Heart right ventricle (tissue), 16 donors: ENCODE data around the gene ANKS1B. TPM values are rescaled to one million over a fixed set of nuclear protein-coding genes. Genes with fewer than 3 reads are reported as not detected.

Experiments used
- ATAC-seq, 8 donors: fragments of 200-7000 bp; cut with Tn5 transposase; one replicate each; pipeline ENCODE4 v1.9.1; 2020; ENCODE audit warnings: mild to moderate bottlenecking in 8 of 8, moderate library complexity in 8 of 8, moderate number of reproducible peaks in 1 of 8
- DNase-seq, 2 donors: peaks; one replicate each; pipeline ENCODE4 v3.0.0-alpha.2; 2020
- H3K27ac ChIP-seq, 10 donors: fragments of 200-600 bp; sonication (generic) in 2 of 10; one replicate each; pipeline versions ENCODE4 v1.5.0 to v1.8.0; 2020 to 2022; ENCODE audit warnings: mild to moderate bottlenecking in 3 of 10
- H3K27me3 ChIP-seq, 7 donors: fragments of 200-600 bp; one replicate each; pipeline ENCODE4 v1.8.0; 2021 to 2022; ENCODE audit warnings: mild to moderate bottlenecking in 2 of 7
- H3K36me3 ChIP-seq, 9 donors: fragments of 200-600 bp; sonication (generic) in 1 of 9; one replicate each; pipeline versions ENCODE4 v1.5.0 to v1.8.0; 2020 to 2022; ENCODE audit warnings: mild to moderate bottlenecking in 2 of 9
- H3K4me1 ChIP-seq, 9 donors: fragments of 200-600 bp; sonication (generic) in 1 of 9; one replicate each; pipeline versions ENCODE4 v1.5.0 to v1.8.0; 2020 to 2022; ENCODE audit warnings: mild to moderate bottlenecking in 4 of 9
- H3K4me3 ChIP-seq, 10 donors: fragments of 200-600 bp; sonication (generic) in 2 of 10; one replicate each; pipeline versions ENCODE4 v1.5.0 to v1.8.0; 2020 to 2022; ENCODE audit warnings: mild to moderate bottlenecking in 7 of 10, moderate library complexity in 2 of 10
- H3K9me3 ChIP-seq, 11 donors: fragments of 200-600 bp in 10 of 11; sonication (generic) in 2 of 11; one replicate each; pipeline versions ENCODE4 v1.5.0 to v1.8.0; 2013 to 2022; ENCODE audit warnings: mild to moderate bottlenecking in 2 of 11, control low read depth in 1 of 11, moderate library complexity in 1 of 11
- WGBS, 2 donors: extraction: QIAGEN DNeasy Blood & Tissue Kit; methylation state at CpG; one replicate each; pipeline ENCODE4 v1.1.7; 2013; ENCODE audit warnings: inconsistent platforms in 1 of 2; 5-methylcytosine and 5-hydroxymethylcytosine counted together
- intact Hi-C, 10 donors: fragments of 100-400 bp; cut with DNase I; formaldehyde crosslinking; loops; one replicate each; pipeline versions ENCODE4 v1.11.1 to v1.14.2; 2022
- polyA plus RNA-seq, 2 donors: library from polyadenylated mRNA; stranded (reverse); fragments of 200-250 nt; gene quantifications; one replicate each; pipeline ENCODE4 v1.2.3, GENCODE V29; 2013
- total RNA-seq, 10 donors: library from RNA; stranded (reverse); fragmentation: NEBNext Ultra II Directional in 3 of 10; extraction: Animal tissue kit (Norgen Biotek cat#: 25700) in 3 of 10; gene quantifications; one replicate each; pipeline versions ENCODE4 v1.2.1 to v1.2.4, GENCODE V29; 2021 to 2023
- TF ChIP-seq, protein P1 (sequence below), 9 donors: fragments of 200-600 bp; sonication (generic) in 2 of 9; IDR thresholded peaks; one replicate each; pipeline versions ENCODE4 v1.5.0 to v1.8.0; 2021 to 2022; ENCODE audit warnings: antibody characterized with exemption in 9 of 9, mild to moderate bottlenecking in 5 of 9, moderate library complexity in 1 of 9
- donor health status: Arrhythmogenic right ventricular cardiomyopathy.
- donor health status: ischemic (EF 13 %, LVEDD 7.1; RV severe dilation, severe dysfunction).
- donor health status: healthy with polysubstance abuse.
- donor health status: DM: no; HTN: yes; CAD: no.
- donor health status: DM: no; HTN: no; CAD: no.
- donor health status: ischemic (EF 25% LVEDD 6.9; RV normal size, moderate dysfunction).
- donor health status: ischemic (EF 25% LVEDD 5.7; RV mildly dilated, moderate dysfunction).
- donor health status: healthy.
- donor health status: DM: yes; HTN: yes; CAD: no.
- donor health status: Ischemic cardiomyopathy.
- donor health status: ischemic (EF 35%, LVEDD 5.7; RV mildly dilated, moderate dysfunction).
- donor health status: nonischemic (EF 11% LVEDD 7.7; RV severe dilation, severe dysfunction).
- donor health status: DM: yes; HTN: yes; CAD: no.
- donor health status: PGD.
- donor health status: ischemic (EF 29% LVEDD 5.4; RV normal size, mild dysfunction).
- donor health status: nonischemic (EF 23%, LVEDD 6.1; RV moderate dilation, normal function).

Gene ANKS1B
- total and polyA plus RNA-seq, 12 donors = 0.58 to 4.8 (median 1.8) TPM

DNA sequence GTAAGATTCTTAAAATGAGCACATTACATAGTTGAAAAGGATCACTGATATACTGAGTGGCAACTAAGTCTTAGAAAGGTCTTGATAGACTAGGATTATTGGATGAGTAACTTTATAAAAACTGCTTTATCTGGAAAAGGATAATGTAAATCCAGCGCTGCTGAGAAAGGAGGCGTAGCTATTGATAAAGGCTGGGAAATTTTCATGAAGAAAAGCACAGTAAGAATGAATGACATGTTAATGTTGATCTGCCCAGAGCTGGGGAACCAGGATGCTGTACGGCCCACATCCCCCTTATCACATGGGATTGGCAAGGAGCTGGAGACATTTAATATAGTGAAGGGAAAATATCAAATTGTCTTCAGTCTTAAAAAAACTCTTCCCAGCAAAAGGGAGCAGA lies 1165.7 kb downstream of the ANKS1B start:
- Histone ChIP-seq H3K4me3 (no peak overlapping the region), H3K4me1 (peaks cover 0 to 7% (median 0%) of the 10 kb centered on the region in 9 donors), H3K36me3 (no peaks in the 10 kb centered on the region), H3K27ac (no peak overlapping the region), H3K9me3 (no peaks in the 10 kb centered on the region), H3K27me3 (peaks cover 0 to 8% (median 0%) of the 10 kb centered on the region in 7 donors)
- DNase-seq (no peak), ATAC-seq (no peak)
- intact Hi-C loops = no loop called here
- WGBS, 2 donors = 77 to 79% methylated on average over 3 of the region's 3 CpGs
- TF ChIP-seq, protein P1, sequence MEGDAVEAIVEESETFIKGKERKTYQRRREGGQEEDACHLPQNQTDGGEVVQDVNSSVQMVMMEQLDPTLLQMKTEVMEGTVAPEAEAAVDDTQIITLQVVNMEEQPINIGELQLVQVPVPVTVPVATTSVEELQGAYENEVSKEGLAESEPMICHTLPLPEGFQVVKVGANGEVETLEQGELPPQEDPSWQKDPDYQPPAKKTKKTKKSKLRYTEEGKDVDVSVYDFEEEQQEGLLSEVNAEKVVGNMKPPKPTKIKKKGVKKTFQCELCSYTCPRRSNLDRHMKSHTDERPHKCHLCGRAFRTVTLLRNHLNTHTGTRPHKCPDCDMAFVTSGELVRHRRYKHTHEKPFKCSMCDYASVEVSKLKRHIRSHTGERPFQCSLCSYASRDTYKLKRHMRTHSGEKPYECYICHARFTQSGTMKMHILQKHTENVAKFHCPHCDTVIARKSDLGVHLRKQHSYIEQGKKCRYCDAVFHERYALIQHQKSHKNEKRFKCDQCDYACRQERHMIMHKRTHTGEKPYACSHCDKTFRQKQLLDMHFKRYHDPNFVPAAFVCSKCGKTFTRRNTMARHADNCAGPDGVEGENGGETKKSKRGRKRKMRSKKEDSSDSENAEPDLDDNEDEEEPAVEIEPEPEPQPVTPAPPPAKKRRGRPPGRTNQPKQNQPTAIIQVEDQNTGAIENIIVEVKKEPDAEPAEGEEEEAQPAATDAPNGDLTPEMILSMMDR (IDR thresholded peaks at IDR 0.05) = no peak

DNA sequence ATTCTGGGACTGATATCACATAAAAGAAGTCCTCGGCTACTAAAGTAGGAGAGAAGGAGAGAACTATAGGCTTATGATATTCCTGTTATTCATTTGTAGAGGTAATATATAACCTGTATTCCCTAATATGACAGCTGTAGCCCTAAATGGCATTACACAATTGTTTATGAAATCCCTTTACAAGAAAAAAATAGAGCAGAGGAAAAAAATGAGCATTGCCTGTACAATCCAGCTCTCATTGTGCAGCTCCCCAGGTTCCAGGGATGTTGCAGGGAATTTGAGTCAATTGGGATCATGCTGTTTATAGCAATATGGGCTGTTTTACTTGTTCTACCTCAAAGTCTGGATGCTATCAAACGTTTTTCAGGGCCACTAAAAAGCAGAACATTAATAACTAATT lies 1166.5 kb downstream of the ANKS1B start:
- H3K4me3 ChIP-seq = no peak overlapping the region
- H3K4me1 ChIP-seq = peaks cover 0 to 7% (median 0%) of the 10 kb centered on the region in 9 donors
- H3K36me3 ChIP-seq = no peaks in the 10 kb centered on the region
- intact Hi-C loops = no loop called here
- H3K27me3 ChIP-seq = peaks cover 0 to 8% (median 0%) of the 10 kb centered on the region in 7 donors
- no peaks in the 10 kb centered on the region for H3K9me3 ChIP-seq
- TF ChIP-seq, protein P1 (IDR thresholded peaks at IDR 0.05) = no peak
- no peak overlapping the region for H3K27ac ChIP-seq
- no peak for ATAC-seq
- 47 to 69% methylated on average over 2 of the region's 2 CpGs for WGBS, 2 donors
- no peak for DNase-seq

DNA sequence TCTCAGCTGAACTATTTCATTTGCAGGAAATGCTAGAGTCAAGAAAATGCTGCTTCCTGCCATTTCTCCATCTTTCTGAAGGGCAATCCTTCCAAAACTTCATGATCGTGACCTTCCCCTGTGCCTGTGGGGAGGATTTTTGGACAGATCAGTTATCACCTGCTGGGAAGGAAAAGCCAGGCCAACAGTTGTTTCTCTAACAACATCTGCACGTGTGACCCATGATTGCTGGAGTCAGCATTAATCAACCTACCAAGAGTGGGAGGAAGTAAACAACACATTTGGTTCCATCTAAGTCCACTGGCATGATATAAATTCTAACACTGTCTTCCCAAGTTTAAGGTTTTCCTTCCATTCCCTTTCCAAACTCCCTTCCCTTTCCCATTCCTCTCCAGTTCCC lies 1167.0 kb downstream of the ANKS1B start:
- no peaks in the 10 kb centered on the region for H3K36me3 ChIP-seq
- no peak overlapping the region for H3K27ac ChIP-seq
- H3K4me1 ChIP-seq = peaks cover 0 to 4% (median 0%) of the 10 kb centered on the region in 9 donors
- no peak for DNase-seq
- no peaks in the 10 kb centered on the region for H3K9me3 ChIP-seq
- 38 to 61% methylated on average over 2 of the region's 2 CpGs for WGBS, 2 donors
- H3K27me3 ChIP-seq = peaks cover 0 to 8% (median 0%) of the 10 kb centered on the region in 7 donors
- H3K4me3 ChIP-seq = no peak overlapping the region
- no peak for ATAC-seq
- TF ChIP-seq, protein P1 (IDR thresholded peaks at IDR 0.05) = no peak
- intact Hi-C loops = no loop called here

DNA sequence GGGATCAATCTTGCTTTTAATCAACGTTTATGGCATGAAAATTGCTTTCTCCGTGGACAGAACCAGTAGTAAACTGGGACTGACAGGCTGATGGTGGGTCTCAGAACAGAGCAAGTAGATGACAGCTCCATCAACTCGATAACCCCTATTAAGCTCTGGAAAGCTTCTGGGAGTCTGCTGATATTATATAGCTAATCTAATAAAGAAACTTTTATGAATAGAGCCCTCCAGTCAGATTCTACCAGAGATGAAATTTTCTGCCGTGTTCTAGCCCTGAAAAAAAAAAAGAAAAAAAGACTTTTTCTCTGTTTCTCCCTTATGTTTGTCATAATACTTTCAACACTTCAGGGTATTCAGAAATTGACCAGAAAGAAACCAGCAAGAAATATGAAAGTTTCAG lies 1168.0 kb downstream of the ANKS1B start:
- 70 to 80% methylated on average over 4 of the region's 4 CpGs for WGBS, 2 donors
- DNase-seq = no peak
- Histone ChIP-seq H3K4me1 (no peaks in the 10 kb centered on the region), H3K9me3 (no peaks in the 10 kb centered on the region), H3K27me3 (peaks cover 0 to 8% (median 0%) of the 10 kb centered on the region in 7 donors), H3K36me3 (no peaks in the 10 kb centered on the region), H3K4me3 (no peak overlapping the region), H3K27ac (no peak overlapping the region)
- TF ChIP-seq, protein P1 (IDR thresholded peaks at IDR 0.05) = no peak
- intact Hi-C loops = no loop called here
- no peak for ATAC-seq
